ENCODE results near the gene TBC1D16.

DNA sequence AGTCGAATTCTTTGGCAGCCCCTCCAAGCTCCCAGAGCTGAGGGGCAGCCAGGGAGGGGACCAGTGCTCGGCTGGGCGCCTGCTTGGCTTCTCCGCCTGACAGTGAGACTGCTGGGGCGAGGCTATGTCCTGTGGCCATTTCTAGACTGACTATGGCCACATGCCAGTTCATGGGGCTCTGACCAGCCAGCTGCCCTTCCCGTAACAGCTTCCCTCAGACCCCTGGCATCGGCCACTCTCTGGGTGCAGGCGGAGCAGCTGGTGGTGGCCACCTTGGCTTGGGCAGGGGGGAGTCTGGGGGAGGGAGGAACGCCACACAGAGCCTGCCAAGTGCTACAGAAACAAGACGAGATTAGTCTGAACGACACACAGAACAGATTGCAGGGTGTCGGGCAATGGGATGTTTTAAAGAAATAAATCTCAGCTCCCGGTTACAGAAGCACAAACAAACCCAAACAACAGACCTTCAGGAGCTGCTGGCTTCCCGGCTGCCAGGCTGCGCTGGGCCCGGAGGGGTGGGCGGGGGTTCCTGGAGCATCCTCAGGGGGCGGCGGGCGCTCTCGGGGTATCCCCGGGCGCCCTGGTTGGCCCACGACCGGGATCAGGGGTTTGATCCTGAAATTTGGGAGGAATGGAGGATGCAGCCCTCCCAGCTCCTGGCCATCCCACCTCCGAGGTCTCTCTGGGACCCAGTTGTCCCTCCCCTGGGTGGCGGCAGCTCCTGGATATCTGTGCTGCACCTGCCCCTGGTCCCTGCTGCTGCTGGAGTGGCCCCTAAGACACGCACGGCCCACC is 34.5 kb downstream of the TBC1D16 start:
- TF ChIP-seq POLR2AphosphoS5 (IDR thresholded peaks at IDR 0.05; ENCODE audit: low read depth, low read length) (no peak), POLR2A (IDR thresholded peaks at IDR 0.05; ENCODE audit: low read depth, low read length) (no peak), TAF1 (IDR thresholded peaks at IDR 0.05; ENCODE audit: low read depth, low read length) (no peak), PAX5 (IDR thresholded peaks at IDR 0.05; ENCODE audit: insufficient read depth, low read length, severe bottlenecking) (no peak)

All from GM12891 (cell line).